ENCODE measurements around the gene TPK1. TPM values are rescaled to one million over a fixed set of nuclear protein-coding genes. Genes with fewer than 3 reads are reported as not detected.
A peak's percentile ranks its signal among the peaks of the same experiment; 100 is the strongest.

TPK1 gene
- total and polyA plus RNA-seq, 2 of the 8 experiments (the other 6 are each of a cell fraction or from before 2014, with no cell fraction given), result 1.9 to 2.7 TPM

GRCh38 chr7:144531181-144531580, 304.7 kb downstream of the TPK1 start:
- no peak overlapping the region for H3K9ac ChIP-seq (replicated peaks in 1 of 4; ENCODE audit: extremely low read depth in 1 of 4, low read depth in 3 of 4, low read length in 3 of 4)
- H2BK120ac ChIP-seq (replicated peaks; ENCODE audit: low read depth, low read length), result no peak overlapping the region
- H3K9me3 ChIP-seq (ENCODE audit: insufficient read depth in 2 of 2, low read depth in 1 of 2, low read length in 1 of 2), result peaks cover 0 to 4% of the 10 kb centered on the region in 2 experiments; a peak in 1 of 4 replicates
- no peak overlapping the region for H3K4me2 ChIP-seq (ENCODE audit: insufficient read depth in 1 of 2, low read depth in 2 of 2, low read length in 2 of 2)
- no peak overlapping the region for H2AK5ac ChIP-seq (ENCODE audit: low read depth, low read length)
- POLR2A ChIA-PET (ENCODE audit: partially characterized antibody), result interaction anchor here (0.6 to 1.1 kb wide), 3 partner anchors 10 to 50 kb away, joined by 3 to 4 read pairs (median 3); no protein-coding TSS in a partner anchor
- H2BK5ac ChIP-seq (ENCODE audit: low read depth, low read length), result no peak overlapping the region
- H3K79me2 ChIP-seq (ENCODE audit: control insufficient read depth in 1 of 2, insufficient read depth in 2 of 2, low read length in 2 of 2), result no peaks in the 10 kb centered on the region
- no peak overlapping the region for H2BK12ac ChIP-seq (ENCODE audit: low read depth, low read length)
- DNase-seq (ENCODE audit: low read depth in 1 of 2, low spot score in 2 of 2), result no peak
- H3K4me1 ChIP-seq (replicated peaks in 1 of 4; ENCODE audit: control insufficient read depth in 3 of 4, insufficient read depth in 4 of 4, low read length in 3 of 4), result peaks cover 0 to 4% (median 0%) of the 10 kb centered on the region in 4 experiments; a peak in 1 of 7 replicates
- H3K4me3 ChIP-seq (ENCODE audit: extremely low read depth in 1 of 4, insufficient read depth in 2 of 4, low read depth in 3 of 4, low read length in 4 of 4), result no peak overlapping the region
- H3K18ac ChIP-seq (ENCODE audit: extremely low read depth, low read length), result no peak overlapping the region
- no peaks in the 10 kb centered on the region for H3K27me3 ChIP-seq (replicated peaks in 1 of 4; ENCODE audit: control insufficient read depth in 3 of 4, extremely low read depth in 1 of 4, insufficient read depth in 3 of 4, low read length in 3 of 4)
- H3K14ac ChIP-seq (ENCODE audit: insufficient read length), result no peak overlapping the region
- no peak overlapping the region for H3K56ac ChIP-seq (replicated peaks; ENCODE audit: insufficient read length, low read depth, low read length)
- no peak overlapping the region for H4K91ac ChIP-seq (replicated peaks; ENCODE audit: insufficient read length, low read length)
- CTCF ChIA-PET (ENCODE audit: partially characterized antibody), result interaction anchor here (0.6 kb wide), 2 partner anchors 50 to 1072 kb away, joined by 3 read pairs; no protein-coding TSS in a partner anchor
- no peaks in the 10 kb centered on the region for H3K79me1 ChIP-seq (ENCODE audit: low read depth, low read length)
- H4K8ac ChIP-seq (ENCODE audit: extremely low read depth, insufficient read depth, low read length), result no peak overlapping the region
- H3K27ac ChIP-seq (ENCODE audit: low read depth, low read length), result no peak overlapping the region
- 0 out of 2 replicates have a peak overlapping the region, but pooled peaks have one; percentile 49 for H2AFZ ChIP-seq (ENCODE audit: low read length)
- FAIRE-seq, result no peak
- H4K20me1 ChIP-seq (replicated peaks in 1 of 2; ENCODE audit: control insufficient read depth in 1 of 2, insufficient read depth in 2 of 2, low read length in 2 of 2), result no peaks in the 10 kb centered on the region
- no peak overlapping the region for H3K23ac ChIP-seq (ENCODE audit: insufficient read length)
- no peak overlapping the region for H2BK20ac ChIP-seq (ENCODE audit: low read length)
- H3K36me3 ChIP-seq (ENCODE audit: control insufficient read depth in 2 of 4, insufficient read depth in 4 of 4, low read length in 3 of 4), result peaks cover 0 to 4% (median 0%) of the 10 kb centered on the region in 4 experiments; a peak in 1 of 8 replicates
- H4K5ac ChIP-seq (ENCODE audit: insufficient read length, low read depth, low read length), result no peak overlapping the region
- no peak overlapping the region for H3K4ac ChIP-seq (replicated peaks; ENCODE audit: insufficient read length, low read depth, low read length)
- H3K23me2 ChIP-seq (ENCODE audit: low read depth, low read length), result no peaks in the 10 kb centered on the region
- no peak overlapping the region for H2BK15ac ChIP-seq (ENCODE audit: low read length)
- TF ChIP-seq RNF2 (IDR thresholded peaks at IDR 0.05; ENCODE audit: borderline replicate concordance, low read depth, low read length, missing control alignments, poor library complexity, severe bottlenecking), result no peak
- TF ChIP-seq KDM4A (IDR thresholded peaks at IDR 0.05; ENCODE audit: low read depth, low read length, severe bottlenecking), result no peak
- no peak for TF ChIP-seq POLR2A (IDR thresholded peaks at IDR 0.05; ENCODE audit: control extremely low read depth in 1 of 2, low read depth in 2 of 2, low read length in 2 of 2)
- no peak for TF ChIP-seq CBX8 (IDR thresholded peaks at IDR 0.05; ENCODE audit: borderline replicate concordance, low read depth, low read length)
- no peak for TF ChIP-seq CTCF (IDR thresholded peaks at IDR 0.05; ENCODE audit: control extremely low read depth in 1 of 3, insufficient read depth in 1 of 3, low read depth in 1 of 3, low read length in 3 of 3)
- no peak for TF ChIP-seq CTBP2 (IDR thresholded peaks at IDR 0.05; ENCODE audit: borderline replicate concordance, insufficient read depth, insufficient read length, low read length)
- TF ChIP-seq BACH1 (IDR thresholded peaks at IDR 0.05; ENCODE audit: low read length), result no peak
- no peak for TF ChIP-seq SP4 (IDR thresholded peaks at IDR 0.05; ENCODE audit: low read length)
- TF ChIP-seq HDAC2 (IDR thresholded peaks at IDR 0.05; ENCODE audit: borderline replicate concordance in 1 of 2, low read depth in 2 of 2, low read length in 2 of 2), result no peak
- TF ChIP-seq MAX (IDR thresholded peaks at IDR 0.05), result no peak
- TF ChIP-seq TAF7 (optimal IDR thresholded peaks at IDR 0.05; ENCODE audit: borderline replicate concordance, low read depth, low read length), result no peak

All from H1 (cell line).